B cell (primary cell): ENCODE results near the gene JMJD6. TPM values are rescaled to one million over a fixed set of nuclear protein-coding genes. Genes with fewer than 3 reads are reported as not detected.
"Not testable (repeated sequence)": the region's sequence is repeated elsewhere in the genome, so short reads cannot be mapped to it uniquely, and the experiment has no call there.

Experiments used
- ATAC-seq: fragments of 200-7000 bp; cut with Tn5 transposase; one replicate; pipeline ENCODE4 v1.10.0; 2021; ENCODE audit warnings: low read depth, mild to moderate bottlenecking, moderate number of reproducible peaks, moderate library complexity
- CTCF ChIA-PET: fragments of 350-600 bp; sonication (Branson Sonifier 250); formaldehyde crosslinking; loops from one replicate; lab custom pipeline; 2021; ENCODE audit warnings: antibody characterized with exemption, inconsistent platforms; lab: Charles Lee
- POLR2A ChIA-PET: fragments of 350-600 bp; sonication (Branson Sonifier 250); formaldehyde crosslinking; loops from one replicate; lab custom pipeline; 2021; ENCODE audit warnings: antibody characterized with exemption; lab: Charles Lee
- DNase-seq: peaks from one replicate; pipeline ENCODE4 v3.0.0; 2013
- H2AFZ ChIP-seq: 2 replicates; pipeline ENCODE4 v1.6.1; 2012; ENCODE audit warnings: mild to moderate bottlenecking, low read depth, low read length; ENCODE audit not compliant: insufficient read depth, poor library complexity, severe bottlenecking
- H3K27ac ChIP-seq, 2 donors: 1 replicate in 1 of 2; 2 replicates in 1 of 2; pipeline ENCODE4 v1.5.1; 2012 to 2013; ENCODE audit warnings: low read length in 2 of 2, mild to moderate bottlenecking in 2 of 2, moderate library complexity in 1 of 2
- H3K27me3 ChIP-seq, 4 experiments: fragments of 200-600 bp in 1 of 4; sonication (generic) in 1 of 4; replicated peaks in 1 of 4; 1 replicate in 2 of 4; 2 replicates in 2 of 4; pipeline versions ENCODE4 v1.6.1 to v1.7.0; 2013 to 2016; ENCODE audit warnings: low read length in 3 of 4, mild to moderate bottlenecking in 2 of 4, mixed read lengths in 1 of 4, moderate library complexity in 1 of 4; ENCODE audit not compliant: insufficient read depth in 4 of 4, control insufficient read depth in 3 of 4; ENCODE audit errors: control extremely low read depth in 1 of 4
- H3K36me3 ChIP-seq, 2 experiments: replicated peaks in 1 of 2; 1 replicate in 1 of 2; 2 replicates in 1 of 2; pipeline versions ENCODE4 v1.6.1 to v1.7.1; 2013; ENCODE audit warnings: low read length in 1 of 2; ENCODE audit not compliant: insufficient read depth in 2 of 2, control insufficient read depth in 1 of 2; ENCODE audit errors: control extremely low read depth in 1 of 2, extremely low read depth in 1 of 2
- H3K4me1 ChIP-seq, 2 donors: fragments of 200-600 bp in 1 of 2; sonication (generic) in 1 of 2; 1 replicate in 1 of 2; 2 replicates in 1 of 2; pipeline versions ENCODE4 v1.5.1 to v1.6.1; 2013 to 2017; ENCODE audit warnings: low read length in 2 of 2; ENCODE audit not compliant: control insufficient read depth in 2 of 2, insufficient read depth in 2 of 2
- H3K4me2 ChIP-seq: replicated peaks from 2 replicates; pipeline ENCODE3; 2012; ENCODE audit warnings: mild to moderate bottlenecking, low read depth, low read length; ENCODE audit not compliant: poor library complexity, severe bottlenecking
- H3K4me3 ChIP-seq, 5 experiments: fragments of 200-600 bp in 1 of 5; sonication (generic) in 1 of 5; 1 replicate in 3 of 5; 2 replicates in 2 of 5; pipeline versions ENCODE4 v1.5.1 to v1.7.0; 2011 to 2016; ENCODE audit warnings: low read length in 4 of 5, mild to moderate bottlenecking in 4 of 5, low read depth in 2 of 5, control low read depth in 1 of 5, moderate library complexity in 1 of 5; ENCODE audit not compliant: insufficient read depth in 1 of 5; ENCODE audit errors: control extremely low read depth in 1 of 5, extremely low read depth in 1 of 5
- H3K79me2 ChIP-seq: fragments of 200-600 bp; sonication (generic); one replicate; pipeline ENCODE4 v1.6.0; 2016; ENCODE audit warnings: low read length; ENCODE audit not compliant: control insufficient read depth, insufficient read depth
- H3K9ac ChIP-seq: fragments of 200-600 bp; sonication (generic); 2 replicates; pipeline ENCODE4 v1.6.1; 2017; ENCODE audit warnings: mild to moderate bottlenecking, low read length, moderate library complexity
- H3K9me3 ChIP-seq, 3 donors: one replicate each; pipeline versions ENCODE4 v1.6.1 to v1.7.1; 2013; ENCODE audit warnings: low read length in 2 of 3; ENCODE audit not compliant: control insufficient read depth in 2 of 3, insufficient read depth in 1 of 3; ENCODE audit errors: control extremely low read depth in 1 of 3
- H4K20me1 ChIP-seq: 2 replicates; pipeline ENCODE4 v1.6.0; 2012; ENCODE audit warnings: mild to moderate bottlenecking, low read length; ENCODE audit not compliant: insufficient read depth, control insufficient read depth, poor library complexity, severe bottlenecking
- H3K27ac Mint-ChIP-seq: one replicate; pipeline ENCODE4 v1.8.0; 2021; ENCODE audit warnings: mixed read lengths
- H3K27me3 Mint-ChIP-seq: one replicate; pipeline ENCODE4 v1.8.0; 2021; ENCODE audit warnings: mixed read lengths
- H3K4me1 Mint-ChIP-seq: one replicate; pipeline ENCODE4 v1.8.0; 2021; ENCODE audit warnings: mixed read lengths
- H3K4me3 Mint-ChIP-seq: one replicate; pipeline ENCODE4 v1.8.0; 2021; ENCODE audit warnings: mixed read lengths
- H3K9me3 Mint-ChIP-seq: one replicate; pipeline ENCODE4 v1.8.0; 2022; ENCODE audit warnings: mixed read lengths; ENCODE audit not compliant: insufficient read depth
- CTCF ChIP-seq: fragments of 200-600 bp; IDR thresholded peaks from one replicate; pipeline ENCODE4 v1.8.0; 2022; ENCODE audit warnings: antibody characterized with exemption, mild to moderate bottlenecking
- EZH2 ChIP-seq: IDR thresholded peaks from 2 replicates; pipeline ENCODE4 v1.6.1; 2012; ENCODE audit warnings: borderline replicate concordance, low read depth, mild to moderate bottlenecking, moderate library complexity, low read length; ENCODE audit not compliant: insufficient read depth, poor library complexity, severe bottlenecking
- WGBS: methylation state at CpG from one replicate; pipeline ENCODE4 v1.1.5; 2013; ENCODE audit warnings: missing lambda C conversion rate; ENCODE audit not compliant: insufficient coverage; 5-methylcytosine and 5-hydroxymethylcytosine counted together
- intact Hi-C: fragments of 100-400 bp; cut with micrococcal nuclease; formaldehyde crosslinking; loops from one replicate; pipeline ENCODE4 v1.10.0; 2022
- polyA plus RNA-seq: library from polyadenylated mRNA; depleted of rRNA; stranded (reverse); fragments of >200 nt; gene quantifications from 2 replicates; pipeline ENCODE4 v1.2.3, GENCODE V29; 2012
- total RNA-seq, 2 donors: library from RNA; stranded (reverse); fragments of 120-200 nt in 1 of 2; gene quantifications; 1 replicate in 1 of 2; 2 replicates in 1 of 2; pipeline versions ENCODE4 v1.2.3 to v1.2.4, GENCODE V29; 2013 to 2022

JMJD6 gene
- total and polyA plus RNA-seq, 2 donors (not counting 1 experiment from before 2014, with no cell fraction given): 38.2 to 45.0 TPM

GRCh38 chr17:76722977-76723376, 3.4 kb downstream of the JMJD6 start:
- H2AFZ ChIP-seq, H3K27ac ChIP-seq, H3K27me3 ChIP-seq, DNase-seq, H3K9me3 ChIP-seq, H3K9ac ChIP-seq, H3K27ac Mint-ChIP-seq, H3K4me2 ChIP-seq, ATAC-seq, H3K9me3 Mint-ChIP-seq, H3K27me3 Mint-ChIP-seq, H3K4me3 Mint-ChIP-seq, intact Hi-C loops, H3K4me3 ChIP-seq: not testable (repeated sequence)
- peaks cover 38% of the 10 kb centered on the region for H4K20me1 ChIP-seq
- H3K36me3 ChIP-seq: peaks cover 13 to 57% of the 10 kb centered on the region in 2 experiments
- 100% methylated on average over 3 of the region's 8 CpGs for WGBS
- H3K79me2 ChIP-seq: peaks cover 44% of the 10 kb centered on the region
- CTCF ChIA-PET: interaction anchor here (0.6 to 6.3 kb wide), 2 partner anchors 10 to 1347 kb away, joined by 4 to 56 read pairs; no protein-coding TSS in a partner anchor
- H3K4me1 Mint-ChIP-seq: peaks cover 30% of the 10 kb centered on the region
- POLR2A ChIA-PET: interaction anchor here (0.8 kb wide), 1 partner anchor 12 kb away, joined by 6 read pairs; no protein-coding TSS in a partner anchor
- H3K4me1 ChIP-seq: peaks cover 17 to 22% of the 10 kb centered on the region in 2 donors

- WGBS: 97% methylated on average over 5 of the region's 8 CpGs
- no peaks in the 10 kb centered on the region for H3K27me3 Mint-ChIP-seq
- peaks cover 13 to 60% of the 10 kb centered on the region in 2 experiments for H3K36me3 ChIP-seq
- DNase-seq: no peak
- intact Hi-C loops: no loop called here
- ATAC-seq: no peak
- H3K4me2 ChIP-seq: no peak overlapping the region
- H3K79me2 ChIP-seq: peaks cover 37% of the 10 kb centered on the region
- no peaks in the 10 kb centered on the region for H3K27me3 ChIP-seq
- H3K9ac ChIP-seq: no peak overlapping the region
- H4K20me1 ChIP-seq: peaks cover 38% of the 10 kb centered on the region
- peaks cover 10 to 15% of the 10 kb centered on the region in 2 donors for H3K4me1 ChIP-seq
- H3K4me1 Mint-ChIP-seq: peaks cover 23% of the 10 kb centered on the region
- no peak overlapping the region for H3K27ac Mint-ChIP-seq
- no peak overlapping the region for H3K27ac ChIP-seq
- ChIA-PET POLR2A (interaction anchor here (0.6 to 1.0 kb wide), 2 partner anchors 15 to 513 kb away, joined by 4 to 9 read pairs; partner anchors contain the start of gene MFSD11), CTCF (interaction anchor here (6.3 kb wide), 1 partner anchor 9 kb away, joined by 56 read pairs; no protein-coding TSS in a partner anchor)
- no peaks in the 10 kb centered on the region for H3K9me3 Mint-ChIP-seq
- H2AFZ ChIP-seq: no peak overlapping the region
- no peak for TF ChIP-seq CTCF
- no peak for TF ChIP-seq EZH2
- no peak overlapping the region for H3K4me3 Mint-ChIP-seq
- no peaks in the 10 kb centered on the region for H3K9me3 ChIP-seq
- H3K4me3 ChIP-seq: no peak overlapping the region
These were observed 4.1 kb downstream of the JMJD6 start for GRCh38 chr17:76722279-76722678.
